HCT116 (cell line): ENCODE results near the gene PRM3.

Experiments
- ATF3 ChIP-seq: IDR thresholded peaks from 2 replicates; pipeline ENCODE4 v1.6.1; 2012
- CBX3 ChIP-seq: IDR thresholded peaks from 2 replicates; pipeline ENCODE4 v1.6.1; 2012; ENCODE audit warnings: low read depth
- CEBPB ChIP-seq: IDR thresholded peaks from 2 replicates; pipeline ENCODE4 v1.6.1; 2012; ENCODE audit warnings: low read depth
- CTCF ChIP-seq, 3 experiments: fragments of 200-600 bp in 1 of 3; sonication (generic) in 1 of 3; IDR thresholded peaks in 2 of 3; conservative IDR thresholded peaks in 1 of 3; 2 replicates each; pipeline ENCODE4 v1.5.1; 2012 to 2017; ENCODE audit warnings: low read depth in 2 of 3, low read length in 2 of 3, antibody characterized with exemption in 1 of 3, borderline replicate concordance in 1 of 3, control low read depth in 1 of 3, mild to moderate bottlenecking in 1 of 3, mixed read lengths in 1 of 3, mixed run types in 1 of 3, moderate library complexity in 1 of 3; ENCODE audit not compliant: insufficient read depth in 1 of 3
- EZH2 ChIP-seq: fragments of 200-600 bp; sonication (generic); IDR thresholded peaks from 2 replicates; pipeline ENCODE4 v1.6.1; 2017; ENCODE audit warnings: antibody characterized with exemption, mixed run types
- EZH2phosphoT487 ChIP-seq: fragments of 200-600 bp; IDR thresholded peaks from 2 replicates; pipeline ENCODE4 v1.6.1; 2018; ENCODE audit warnings: antibody characterized with exemption, borderline replicate concordance
- JUND ChIP-seq: IDR thresholded peaks from 2 replicates; pipeline ENCODE4 v1.6.1; 2012
- POLR2A ChIP-seq: IDR thresholded peaks from 2 replicates; pipeline ENCODE4 v1.7.0; 2011; ENCODE audit warnings: borderline replicate concordance; ENCODE audit not compliant: insufficient read depth, insufficient read length; ENCODE audit errors: extremely low read depth
- POLR2AphosphoS5 ChIP-seq: IDR thresholded peaks from 2 replicates; pipeline ENCODE4 v1.6.1; 2011; ENCODE audit warnings: mild to moderate bottlenecking, low read depth, low read length, moderate library complexity
- RAD21 ChIP-seq: IDR thresholded peaks from 2 replicates; pipeline ENCODE4 v1.6.1; 2012; ENCODE audit warnings: low read depth, mild to moderate bottlenecking
- REST ChIP-seq: IDR thresholded peaks from 2 replicates; pipeline ENCODE4 v1.6.1; 2012; ENCODE audit warnings: low read depth
- SRF ChIP-seq: IDR thresholded peaks from 2 replicates; pipeline ENCODE4 v1.6.1; 2012; ENCODE audit warnings: low read depth
- TCF7L2 ChIP-seq: IDR thresholded peaks from 2 replicates; pipeline ENCODE4 v1.7.0; 2011; ENCODE audit warnings: borderline replicate concordance, inconsistent platforms; ENCODE audit not compliant: insufficient read depth, insufficient read length; ENCODE audit errors: extremely low read depth
- ZNF274 ChIP-seq: fragments of 200-500 bp; sonication (Bioruptor generic); IDR thresholded peaks from 2 replicates; pipeline ENCODE4 v1.6.1; 2014; ENCODE audit warnings: mild to moderate bottlenecking, low read depth, low read length, inconsistent platforms

- TF ChIP-seq ATF3 (no peak), CTCF (IDR thresholded peaks at IDR 0.05 in 2 of 3, conservative IDR thresholded peaks at IDR 0.05 in 1 of 3; ENCODE audit: borderline replicate concordance in 1 of 3, insufficient read depth in 1 of 3, low read depth in 2 of 3, low read length in 2 of 3) (no peak), POLR2A (no peak), POLR2AphosphoS5 (no peak), RAD21 (no peak), EZH2 (no peak), CEBPB (no peak), JUND (no peak), TCF7L2 (no peak), CBX3 (no peak), ZNF274 (no peak), SRF (no peak), REST (no peak), EZH2phosphoT487 (no peak)
Observed at GRCh38 chr16:11307639-11308492, 34.4 kb upstream of the PRM3 start.
